Liver (tissue), 9 donors: ENCODE data around the gene USP17L21. TPM values are rescaled to one million over a fixed set of nuclear protein-coding genes. Genes with fewer than 3 reads are reported as not detected.
A peak's percentile ranks its signal among the peaks of the same experiment; 100 is the strongest.
"Not testable (repeated sequence)": the region's sequence is repeated elsewhere in the genome, so short reads cannot be mapped to it uniquely, and the experiment has no call there.

Experiments used
- DNase-seq: peaks from one replicate; pipeline ENCODE4 v3.0.0-alpha.2; 2017; ENCODE audit warnings: low spot score
- H3K27ac ChIP-seq, 2 donors: one replicate each; pipeline ENCODE4 v1.7.0; 2013; ENCODE audit warnings: inconsistent platforms in 2 of 2, low read length in 2 of 2, control low read depth in 1 of 2, low read depth in 1 of 2, mild to moderate bottlenecking in 1 of 2
- H3K27me3 ChIP-seq, 4 donors: one replicate each; pipeline versions ENCODE4 v1.6.1 to v1.7.0; 2013; ENCODE audit warnings: low read length in 3 of 4, inconsistent platforms in 1 of 4, mild to moderate bottlenecking in 1 of 4, moderate library complexity in 1 of 4; ENCODE audit not compliant: control insufficient read depth in 4 of 4, insufficient read depth in 4 of 4
- H3K36me3 ChIP-seq, 4 donors: one replicate each; pipeline versions ENCODE4 v1.6.1 to v1.7.0; 2013; ENCODE audit warnings: low read length in 3 of 4, mild to moderate bottlenecking in 3 of 4, low read depth in 1 of 4, moderate library complexity in 1 of 4; ENCODE audit not compliant: control insufficient read depth in 4 of 4, insufficient read depth in 3 of 4
- H3K4me1 ChIP-seq, 4 donors: one replicate each; pipeline versions ENCODE4 v1.6.1 to v1.7.0; 2013; ENCODE audit warnings: low read length in 3 of 4, mild to moderate bottlenecking in 3 of 4, moderate library complexity in 1 of 4; ENCODE audit not compliant: control insufficient read depth in 4 of 4, insufficient read depth in 4 of 4
- H3K4me3 ChIP-seq, 3 donors: one replicate each; pipeline versions ENCODE4 v1.6.1 to v1.7.0; 2013; ENCODE audit warnings: low read length in 3 of 3, control low read depth in 1 of 3, low read depth in 1 of 3, mild to moderate bottlenecking in 1 of 3
- H3K9ac ChIP-seq, 2 donors: one replicate each; pipeline ENCODE4 v1.7.0; 2013; ENCODE audit warnings: low read length in 2 of 2, mild to moderate bottlenecking in 2 of 2, moderate library complexity in 2 of 2, control low read depth in 1 of 2, low read depth in 1 of 2
- H3K9me3 ChIP-seq, 4 donors: one replicate each; pipeline versions ENCODE4 v1.6.1 to v1.7.0; 2013; ENCODE audit warnings: low read length in 3 of 4; ENCODE audit not compliant: control insufficient read depth in 4 of 4
- WGBS: extraction: QIAGEN DNeasy Blood & Tissue Kit; methylation state at CpG from one replicate; pipeline ENCODE4 v1.1.7; 2013; 5-methylcytosine and 5-hydroxymethylcytosine counted together
- polyA plus RNA-seq, 2 donors: library from polyadenylated mRNA; stranded (reverse) in 1 of 2; unstranded in 1 of 2; fragments of 200-250 nt in 1 of 2; fragments of >200 nt in 1 of 2; fragmentation: Nextera tagmentation in 1 of 2; extraction: Ambion mirVana in 1 of 2; gene quantifications; one replicate each; pipeline versions ENCODE4 v1.2.1 to v1.2.3, GENCODE V29; 2013 to 2015
- total RNA-seq, 2 donors: library from RNA; depleted of rRNA; stranded (reverse); fragments of >200 nt; gene quantifications; one replicate each; pipeline ENCODE4 v1.2.3, GENCODE V29; 2014
- donor health status: healthy.
- donor health status: healthy.
- donor health status: healthy.
- donor health status: healthy.
- donor health status: healthy.

Gene USP17L21
- total and polyA plus RNA-seq, 4 donors = not detected

DNA sequence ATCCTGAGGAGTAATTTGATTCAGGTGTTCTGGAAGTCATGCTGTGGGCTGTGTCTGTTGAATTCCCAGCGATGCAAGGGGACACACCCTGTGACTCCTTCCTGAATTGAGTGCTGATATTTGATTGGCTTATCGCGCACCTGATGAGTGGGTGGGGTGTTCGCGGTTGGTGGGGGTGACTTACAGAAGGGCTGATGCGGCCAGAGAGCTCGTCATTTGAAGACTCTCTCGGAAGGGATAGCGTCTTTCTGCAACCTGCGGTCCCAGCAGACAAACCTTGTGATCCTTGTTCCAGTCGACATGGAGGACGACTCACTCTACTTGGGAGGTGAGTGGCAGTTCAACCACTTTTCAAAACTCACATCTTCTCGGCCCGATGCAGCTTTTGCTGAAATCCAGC is 19.1 kb upstream of the USP17L21 start, which contains the start of gene USP17L17:
USP17L17 (plus strand) TSS at position 301 of the 400 bp plus-strand sequence; CDS start at position 301, 0 bp downstream.
- not testable (repeated sequence) for H3K4me1 ChIP-seq, H3K9ac ChIP-seq, DNase-seq, H3K36me3 ChIP-seq, H3K27me3 ChIP-seq, H3K4me3 ChIP-seq, H3K27ac ChIP-seq, H3K9me3 ChIP-seq
- WGBS = 90% methylated on average over 5 of the region's 14 CpGs

DNA sequence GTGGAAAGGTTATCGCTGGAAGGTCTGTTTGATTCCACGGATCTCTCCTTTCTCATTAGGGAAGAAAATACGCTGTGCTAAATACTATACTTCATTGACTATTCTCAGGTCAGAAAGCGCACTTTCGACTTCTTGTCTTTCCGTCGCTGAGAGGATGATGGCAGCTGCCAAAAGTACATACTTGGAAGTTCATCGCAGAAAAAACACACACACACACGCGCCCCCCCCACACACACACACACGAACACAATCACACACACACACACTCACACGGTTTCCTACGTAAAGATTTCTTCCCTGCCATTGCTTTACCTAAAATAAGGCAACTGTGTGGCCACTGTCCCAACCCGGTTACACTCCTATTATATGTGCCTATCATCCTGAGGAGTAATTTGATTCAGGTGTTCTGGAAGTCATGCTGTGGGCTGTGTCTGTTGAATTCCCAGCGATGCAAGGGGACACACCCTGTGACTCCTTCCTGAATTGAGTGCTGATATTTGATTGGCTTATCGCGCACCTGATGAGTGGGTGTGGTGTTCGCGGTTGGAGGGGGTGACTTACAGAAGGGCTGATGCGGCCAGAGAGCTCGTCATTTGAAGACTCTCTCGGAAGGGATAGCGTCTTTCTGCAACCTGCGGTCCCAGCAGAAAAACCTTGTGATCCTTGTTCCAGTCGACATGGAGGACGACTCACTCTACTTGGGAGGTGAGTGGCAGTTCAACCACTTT is 14.6 kb upstream of the USP17L21 start, which contains the start of gene USP17L18:
USP17L18 (plus strand) TSS at position 678 of the 728 bp plus-strand sequence; CDS start at position 678, 0 bp downstream.
- not testable (repeated sequence) for H3K4me3 ChIP-seq, H3K27ac ChIP-seq, H3K9ac ChIP-seq, H3K9me3 ChIP-seq, H3K36me3 ChIP-seq, H3K4me1 ChIP-seq, H3K27me3 ChIP-seq
- WGBS = 83% methylated on average over 21 of the region's 26 CpGs
- DNase-seq = peak; percentile 35

DNA sequence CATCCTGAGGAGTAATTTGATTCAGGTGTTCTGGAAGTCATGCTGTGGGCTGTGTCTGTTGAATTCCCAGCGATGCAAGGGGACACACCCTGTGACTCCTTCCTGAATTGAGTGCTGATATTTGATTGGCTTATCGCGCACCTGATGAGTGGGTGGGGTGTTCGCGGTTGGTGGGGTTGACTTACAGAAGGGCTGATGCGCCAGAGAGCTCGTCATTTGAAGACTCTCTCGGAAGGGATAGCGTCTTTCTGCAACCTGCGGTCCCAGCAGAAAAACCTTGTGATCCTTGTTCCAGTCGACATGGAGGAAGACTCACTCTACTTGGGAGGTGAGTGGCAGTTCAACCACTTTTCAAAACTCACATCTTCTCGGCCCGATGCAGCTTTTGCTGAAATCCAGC is 9.6 kb upstream of the USP17L21 start, which contains the start of gene USP17L19:
USP17L19 (plus strand) TSS at position 301 of the 400 bp plus-strand sequence; CDS start at position 301, 0 bp downstream.
- not testable (repeated sequence) for H3K36me3 ChIP-seq, H3K4me3 ChIP-seq, H3K9ac ChIP-seq, H3K4me1 ChIP-seq, H3K27ac ChIP-seq, DNase-seq, H3K9me3 ChIP-seq, H3K27me3 ChIP-seq
- WGBS = no CpG with 5 or more reads among the region's 13 CpGs

GRCh38 chr4:9257824-9258223 is 4.8 kb upstream of the USP17L21 start, which contains the start of gene USP17L20:
Gene USP17L20, plus strand, starts transcription at chr4:9258124. Its CDS starts 0 bp downstream, at chr4:9258124.
- DNase-seq, H3K9me3 ChIP-seq, H3K36me3 ChIP-seq, H3K4me1 ChIP-seq, H3K27me3 ChIP-seq, H3K4me3 ChIP-seq, H3K27ac ChIP-seq, H3K9ac ChIP-seq: not testable (repeated sequence)
- WGBS = no CpG with 5 or more reads among the region's 15 CpGs

DNA sequence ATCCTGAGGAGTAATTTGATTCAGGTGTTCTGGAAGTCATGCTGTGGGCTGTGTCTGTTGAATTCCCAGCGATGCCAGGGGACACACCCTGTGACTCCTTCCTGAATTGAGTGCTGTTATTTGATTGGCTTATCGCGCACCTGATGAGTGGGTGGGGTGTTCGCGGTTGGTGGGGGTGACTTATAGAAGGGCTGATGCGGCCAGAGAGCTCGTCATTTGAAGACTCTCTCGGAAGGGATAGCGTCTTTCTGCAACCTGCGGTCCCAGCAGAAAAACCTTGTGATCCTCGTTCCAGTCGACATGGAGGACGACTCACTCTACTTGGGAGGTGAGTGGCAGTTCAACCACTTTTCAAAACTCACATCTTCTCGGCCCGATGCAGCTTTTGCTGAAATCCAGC is 4.6 kb downstream of the USP17L21 start, which contains the start of gene USP17L22:
USP17L22 (plus strand) TSS at position 301 of the 400 bp plus-strand sequence; CDS start at position 301, 0 bp downstream.
- DNase-seq, H3K4me1 ChIP-seq, H3K4me3 ChIP-seq, H3K27ac ChIP-seq, H3K36me3 ChIP-seq, H3K9ac ChIP-seq, H3K9me3 ChIP-seq, H3K27me3 ChIP-seq: not testable (repeated sequence)
- no CpG with 5 or more reads among the region's 15 CpGs for WGBS

DNA sequence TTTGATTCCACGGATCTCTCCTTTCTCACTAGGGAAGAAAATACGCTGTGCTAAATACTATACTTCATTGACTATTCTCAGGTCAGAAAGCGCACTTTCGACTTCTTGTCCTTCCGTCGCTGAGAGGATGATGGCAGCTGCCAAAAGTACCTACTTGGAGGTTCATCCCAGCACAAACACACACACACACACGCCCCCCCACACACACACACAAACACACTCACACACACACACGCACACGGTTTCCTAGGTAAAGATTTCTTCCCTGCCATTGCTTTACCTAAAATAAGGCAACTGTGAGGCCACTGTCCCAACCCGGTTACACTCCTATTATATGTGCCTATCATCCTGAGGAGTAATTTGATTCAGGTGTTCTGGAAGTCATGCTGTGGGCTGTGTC is 9.0 kb downstream of the USP17L21 start:
- H3K27ac ChIP-seq, H3K36me3 ChIP-seq, H3K9ac ChIP-seq, DNase-seq, H3K4me1 ChIP-seq, H3K4me3 ChIP-seq, H3K9me3 ChIP-seq, H3K27me3 ChIP-seq: not testable (repeated sequence)
- WGBS = 79% methylated on average over 5 of the region's 10 CpGs

Other genes starting within 250 kb of the USP17L21 start
- gene FAM90A26, start 92.5 kb upstream of the USP17L21 start, total RNA-seq = not detected
- gene FAM90A26, start 92.5 kb upstream of the USP17L21 start, polyA plus RNA-seq = not detected
- gene USP17L10, start 52.2 kb upstream of the USP17L21 start, total RNA-seq = not detected
- not detected for gene USP17L10, start 52.2 kb upstream of the USP17L21 start, polyA plus RNA-seq
- not detected for gene USP17L11, start 47.5 kb upstream of the USP17L21 start, total RNA-seq
- not detected for gene USP17L11, start 47.5 kb upstream of the USP17L21 start, polyA plus RNA-seq
- not detected for gene USP17L12, start 42.7 kb upstream of the USP17L21 start, total RNA-seq
- gene USP17L12, start 42.7 kb upstream of the USP17L21 start, polyA plus RNA-seq = not detected
- gene USP17L13, start 38.0 kb upstream of the USP17L21 start, total RNA-seq = not detected
- not detected for gene USP17L13, start 38.0 kb upstream of the USP17L21 start, polyA plus RNA-seq
- gene USP17L15, start 28.5 kb upstream of the USP17L21 start, total RNA-seq = not detected
- not detected for gene USP17L15, start 28.5 kb upstream of the USP17L21 start, polyA plus RNA-seq
- not detected for gene USP17L17, start 19.0 kb upstream of the USP17L21 start, total RNA-seq
- not detected for gene USP17L17, start 19.0 kb upstream of the USP17L21 start, polyA plus RNA-seq
- gene USP17L18, start 14.2 kb upstream of the USP17L21 start, total RNA-seq = not detected
- not detected for gene USP17L18, start 14.2 kb upstream of the USP17L21 start, polyA plus RNA-seq
- gene USP17L19, start 9.5 kb upstream of the USP17L21 start, total RNA-seq = not detected
- gene USP17L19, start 9.5 kb upstream of the USP17L21 start, polyA plus RNA-seq = not detected
- not detected for gene USP17L20, start 4.7 kb upstream of the USP17L21 start, total RNA-seq
- not detected for gene USP17L20, start 4.7 kb upstream of the USP17L21 start, polyA plus RNA-seq
- gene USP17L22, start 4.7 kb downstream of the USP17L21 start, total RNA-seq = not detected
- not detected for gene USP17L22, start 4.7 kb downstream of the USP17L21 start, polyA plus RNA-seq
- gene USP17L24, start 62.3 kb downstream of the USP17L21 start, total RNA-seq = not detected
- not detected for gene USP17L24, start 62.3 kb downstream of the USP17L21 start, polyA plus RNA-seq
- not detected for gene USP17L25, start 67.0 kb downstream of the USP17L21 start, total RNA-seq
- gene USP17L25, start 67.0 kb downstream of the USP17L21 start, polyA plus RNA-seq = not detected
- not detected for gene USP17L26, start 71.8 kb downstream of the USP17L21 start, total RNA-seq
- not detected for gene USP17L26, start 71.8 kb downstream of the USP17L21 start, polyA plus RNA-seq
- gene USP17L5, start 76.5 kb downstream of the USP17L21 start, total RNA-seq = not detected
- not detected for gene USP17L5, start 76.5 kb downstream of the USP17L21 start, polyA plus RNA-seq
- gene USP17L27, start 81.3 kb downstream of the USP17L21 start, total RNA-seq = not detected
- gene USP17L27, start 81.3 kb downstream of the USP17L21 start, polyA plus RNA-seq = not detected
- not detected for gene USP17L28, start 86.0 kb downstream of the USP17L21 start, total RNA-seq
- not detected for gene USP17L28, start 86.0 kb downstream of the USP17L21 start, polyA plus RNA-seq
- not detected for gene USP17L29, start 90.8 kb downstream of the USP17L21 start, total RNA-seq
- not detected for gene USP17L29, start 90.8 kb downstream of the USP17L21 start, polyA plus RNA-seq
- gene USP17L30, start 100.3 kb downstream of the USP17L21 start, total RNA-seq = not detected
- not detected for gene USP17L30, start 100.3 kb downstream of the USP17L21 start, polyA plus RNA-seq
- not detected for gene DEFB131A, start 181.5 kb downstream of the USP17L21 start, total RNA-seq
- not detected for gene DEFB131A, start 181.5 kb downstream of the USP17L21 start, polyA plus RNA-seq